K562 treated with DMSO at 1 percent for 24 hours (cell line): ENCODE data around the gene FUS. TPM values are rescaled to one million over a fixed set of nuclear protein-coding genes. Genes with fewer than 3 reads are reported as not detected.

Experiments used
- total RNA-seq: library from RNA; unstranded; fragments of 300-600 nt; gene quantifications from 2 replicates; pipeline ENCODE4 v1.2.3, GENCODE V29; 2022; ENCODE audit warnings: low read depth; ENCODE audit not compliant: insufficient read depth

Gene FUS
- 211 and 283 TPM in 2 replicates for total RNA-seq

GRCh38 chr16:31179747-31180459 is at the start of gene FUS:
TSS of gene FUS (plus strand) at chr16:31180139. CDS start at chr16:31180215, 76 bp downstream.

GRCh38 chr16:31135535-31136286 is 44.2 kb upstream of the FUS start, which contains the start of gene PRSS8:
TSS of gene PRSS8 (minus strand) at chr16:31135727. CDS start at chr16:31135498, 229 bp downstream.

GRCh38 chr16:31149894-31150890 is 29.7 kb upstream of the FUS start, which contains the start of gene PRSS36:
TSS of gene PRSS36 (minus strand) at chr16:31150066. CDS start at chr16:31150035, 31 bp downstream.

GRCh38 chr16:31202414-31203375 is 22.8 kb downstream of the FUS start, which contains the start of gene PYCARD:
TSS of gene PYCARD (minus strand) at chr16:31202760. CDS start at chr16:31202690, 70 bp downstream.

GRCh38 chr16:31213877-31214707 is 34.2 kb downstream of the FUS start, which contains the start of gene TRIM72:
TSS of gene TRIM72 (plus strand) at chr16:31214119. CDS start at chr16:31214739, 620 bp downstream.

GRCh38 chr16:31216422-31217135 is 36.6 kb downstream of the FUS start, which contains the start of gene PYDC1:
TSS of gene PYDC1 (minus strand) at chr16:31217135. CDS start at chr16:31217028, 107 bp downstream.

Other genes starting within 250 kb of the FUS start
- 86.5 and 97.3 TPM in 2 replicates for gene ORAI3, start 231.1 kb upstream of the FUS start, total RNA-seq
- 21.2 and 22.6 TPM in 2 replicates for gene SETD1A, start 222.4 kb upstream of the FUS start, total RNA-seq
- 41.6 and 42.7 TPM in 2 replicates for gene HSD3B7, start 194.9 kb upstream of the FUS start, total RNA-seq
- 0.65 and 0.82 TPM in 2 replicates for gene STX1B, start 169.5 kb upstream of the FUS start, total RNA-seq
- 48.7 and 57.8 TPM in 2 replicates for gene STX4, start 146.6 kb upstream of the FUS start, total RNA-seq
- gene ZNF668, start 105.9 kb upstream of the FUS start, total RNA-seq = 20.7 and 21.1 TPM in 2 replicates
- 20.6 and 23.7 TPM in 2 replicates for gene ZNF646, start 105.7 kb upstream of the FUS start, total RNA-seq
- 3.0 and 3.1 TPM in 2 replicates for gene PRSS53, start 91.2 kb upstream of the FUS start, total RNA-seq
- gene VKORC1, start 85.3 kb upstream of the FUS start, total RNA-seq = 203 and 206 TPM in 2 replicates
- gene BCKDK, start 71.8 kb upstream of the FUS start, total RNA-seq = 57.1 and 65.5 TPM in 2 replicates
- gene KAT8, start 62.5 kb upstream of the FUS start, total RNA-seq = 76.8 and 93.8 TPM in 2 replicates
- gene PRSS8, start 44.4 kb upstream of the FUS start, total RNA-seq = 56.3 and 61.3 TPM in 2 replicates
- 0.45 TPM in 1 of 2 replicates, not detected in the other for gene PRSS36, start 30.1 kb upstream of the FUS start, total RNA-seq
- gene PYCARD, start 22.6 kb downstream of the FUS start, total RNA-seq = 91.6 and 93.5 TPM in 2 replicates
- 0.02 TPM in 1 of 2 replicates, not detected in the other for gene TRIM72, start 34.0 kb downstream of the FUS start, total RNA-seq
- gene PYDC1, start 37.0 kb downstream of the FUS start, total RNA-seq = not detected in 2 replicates
- 3.6 and 5.1 TPM in 2 replicates for gene ITGAM, start 79.8 kb downstream of the FUS start, total RNA-seq
- 0.44 and 0.50 TPM in 2 replicates for gene ITGAX, start 175.0 kb downstream of the FUS start, total RNA-seq
- not detected in 2 replicates for gene ITGAD, start 213.2 kb downstream of the FUS start, total RNA-seq
- gene COX6A2, start 248.2 kb downstream of the FUS start, total RNA-seq = not detected in 2 replicates